ENCODE results near the gene NAA80. TPM values are rescaled to one million over a fixed set of nuclear protein-coding genes. Genes with fewer than 3 reads are reported as not detected.

Gene NAA80
- total and polyA plus RNA-seq, 2 donors from 2014 or later, result 8.7 to 10.7 TPM

Other genes starting within 250 kb of the NAA80 start
- 149 TPM for gene RBM5, start 210.5 kb downstream of the NAA80 start, total RNA-seq
- 51.0 TPM for gene RBM5, start 210.5 kb downstream of the NAA80 start, polyA plus RNA-seq (ENCODE audit: insufficient read depth, low read depth, low replicate concordance)
- gene SEMA3F, start 144.1 kb downstream of the NAA80 start, total RNA-seq, result 39.9 TPM
- 36.7 TPM for gene SEMA3F, start 144.1 kb downstream of the NAA80 start, polyA plus RNA-seq (ENCODE audit: insufficient read depth, low read depth, low replicate concordance)
- not detected for gene GNAT1, start 107.8 kb downstream of the NAA80 start, total RNA-seq
- not detected for gene GNAT1, start 107.8 kb downstream of the NAA80 start, polyA plus RNA-seq (ENCODE audit: insufficient read depth, low read depth, low replicate concordance)
- gene SLC38A3, start 94.1 kb downstream of the NAA80 start, total RNA-seq, result 1.6 TPM
- 4.2 TPM for gene SLC38A3, start 94.1 kb downstream of the NAA80 start, polyA plus RNA-seq (ENCODE audit: insufficient read depth, low read depth, low replicate concordance)
- gene GNAI2, start 63.2 kb downstream of the NAA80 start, total RNA-seq, result 245 TPM
- 141 TPM for gene GNAI2, start 63.2 kb downstream of the NAA80 start, polyA plus RNA-seq (ENCODE audit: insufficient read depth, low read depth, low replicate concordance)
- gene SEMA3B, start 30.3 kb downstream of the NAA80 start, total RNA-seq, result 96.1 TPM
- gene SEMA3B, start 30.3 kb downstream of the NAA80 start, polyA plus RNA-seq (ENCODE audit: insufficient read depth, low read depth, low replicate concordance), result 99.9 TPM
- gene LSMEM2, start 20.3 kb downstream of the NAA80 start, total RNA-seq, result 0.22 TPM
- gene LSMEM2, start 20.3 kb downstream of the NAA80 start, polyA plus RNA-seq (ENCODE audit: insufficient read depth, low read depth, low replicate concordance), result 0.62 TPM
- gene IFRD2, start 7.0 kb downstream of the NAA80 start, total RNA-seq, result 78.1 TPM
- gene IFRD2, start 7.0 kb downstream of the NAA80 start, polyA plus RNA-seq (ENCODE audit: insufficient read depth, low read depth, low replicate concordance), result 54.1 TPM
- 2.0 TPM for gene HYAL3, start within 50 bp of the NAA80 start, total RNA-seq
- 3.2 TPM for gene HYAL3, start within 50 bp of the NAA80 start, polyA plus RNA-seq (ENCODE audit: insufficient read depth, low read depth, low replicate concordance)
- gene HYAL1, start 4.2 kb upstream of the NAA80 start, total RNA-seq, result 47.5 TPM
- 126 TPM for gene HYAL1, start 4.2 kb upstream of the NAA80 start, polyA plus RNA-seq (ENCODE audit: insufficient read depth, low read depth, low replicate concordance)
- gene HYAL2, start 23.3 kb upstream of the NAA80 start, total RNA-seq, result 142 TPM
- 93.2 TPM for gene HYAL2, start 23.3 kb upstream of the NAA80 start, polyA plus RNA-seq (ENCODE audit: insufficient read depth, low read depth, low replicate concordance)
- gene TUSC2, start 28.8 kb upstream of the NAA80 start, total RNA-seq, result 33.6 TPM
- gene TUSC2, start 28.8 kb upstream of the NAA80 start, polyA plus RNA-seq (ENCODE audit: insufficient read depth, low read depth, low replicate concordance), result 60.0 TPM
- gene RASSF1, start 41.4 kb upstream of the NAA80 start, total RNA-seq, result 28.9 TPM
- gene RASSF1, start 41.4 kb upstream of the NAA80 start, polyA plus RNA-seq (ENCODE audit: insufficient read depth, low read depth, low replicate concordance), result 19.1 TPM
- gene ZMYND10, start 46.3 kb upstream of the NAA80 start, total RNA-seq, result 14.2 TPM
- 10.0 TPM for gene ZMYND10, start 46.3 kb upstream of the NAA80 start, polyA plus RNA-seq (ENCODE audit: insufficient read depth, low read depth, low replicate concordance)
- gene NPRL2, start 51.4 kb upstream of the NAA80 start, total RNA-seq, result 23.5 TPM
- gene NPRL2, start 51.4 kb upstream of the NAA80 start, polyA plus RNA-seq (ENCODE audit: insufficient read depth, low read depth, low replicate concordance), result 39.8 TPM
- gene CYB561D2, start 51.5 kb upstream of the NAA80 start, total RNA-seq, result 28.5 TPM
- gene CYB561D2, start 51.5 kb upstream of the NAA80 start, polyA plus RNA-seq (ENCODE audit: insufficient read depth, low read depth, low replicate concordance), result 38.8 TPM
- gene TMEM115, start 60.1 kb upstream of the NAA80 start, total RNA-seq, result 40.1 TPM
- gene TMEM115, start 60.1 kb upstream of the NAA80 start, polyA plus RNA-seq (ENCODE audit: insufficient read depth, low read depth, low replicate concordance), result 54.0 TPM
- 3.6 TPM for gene CACNA2D2, start 204.2 kb upstream of the NAA80 start, total RNA-seq
- gene CACNA2D2, start 204.2 kb upstream of the NAA80 start, polyA plus RNA-seq (ENCODE audit: insufficient read depth, low read depth, low replicate concordance), result 6.0 TPM

Measured in kidney (tissue), 2 donors.